Heart left ventricle (tissue), 16 donors: ENCODE data around the gene FASN. TPM values are rescaled to one million over a fixed set of nuclear protein-coding genes. Genes with fewer than 3 reads are reported as not detected.

Experiments used
- ATAC-seq, 4 donors: fragments of 200-7000 bp; cut with Tn5 transposase; one replicate each; pipeline ENCODE4 v1.9.1; 2020 to 2022; ENCODE audit warnings: moderate library complexity in 4 of 4, mild to moderate bottlenecking in 3 of 4, moderate number of reproducible peaks in 1 of 4
- DNase-seq, 5 donors: peaks; one replicate each; pipeline ENCODE4 v3.0.0-alpha.2; 2020
- H3K27ac ChIP-seq, 12 donors: fragments of 200-600 bp; sonication (generic) in 4 of 12; one replicate each; pipeline versions ENCODE4 v1.5.0 to v1.8.0; 2016 to 2022; ENCODE audit warnings: mild to moderate bottlenecking in 2 of 12
- H3K27me3 ChIP-seq, 9 donors: fragments of 200-600 bp; sonication (generic) in 2 of 9; one replicate each; pipeline versions ENCODE4 v1.5.1 to v1.8.0; 2016 to 2022; ENCODE audit warnings: mild to moderate bottlenecking in 3 of 9
- H3K36me3 ChIP-seq, 9 donors: fragments of 200-600 bp; sonication (generic) in 2 of 9; one replicate each; pipeline versions ENCODE4 v1.5.0 to v1.8.0; 2018 to 2022; ENCODE audit warnings: mild to moderate bottlenecking in 2 of 9
- H3K4me1 ChIP-seq, 12 donors: fragments of 200-600 bp; sonication (generic) in 4 of 12; one replicate each; pipeline versions ENCODE4 v1.5.0 to v1.8.0; 2016 to 2022; ENCODE audit warnings: mild to moderate bottlenecking in 3 of 12
- H3K4me3 ChIP-seq, 12 donors: fragments of 200-600 bp; sonication (generic) in 4 of 12; one replicate each; pipeline versions ENCODE4 v1.5.0 to v1.8.0; 2017 to 2022; ENCODE audit warnings: mild to moderate bottlenecking in 9 of 12, moderate library complexity in 4 of 12
- H3K9me3 ChIP-seq, 12 donors: fragments of 200-600 bp; sonication (generic) in 4 of 12; one replicate each; pipeline versions ENCODE4 v1.5.0 to v1.8.0; 2016 to 2022; ENCODE audit warnings: mild to moderate bottlenecking in 1 of 12
- CTCF ChIP-seq, 12 donors: fragments of 200-600 bp; sonication (generic) in 4 of 12; IDR thresholded peaks; one replicate each; pipeline versions ENCODE4 v1.5.0 to v1.8.0; 2018 to 2022; ENCODE audit warnings: antibody characterized with exemption in 12 of 12, mild to moderate bottlenecking in 5 of 12
- POLR2A ChIP-seq, 2 donors: fragments of 450-650 bp; IDR thresholded peaks; one replicate each; pipeline ENCODE4 v1.6.1; 2017; ENCODE audit warnings: antibody characterized with exemption in 2 of 2, mild to moderate bottlenecking in 2 of 2, moderate library complexity in 2 of 2
- WGBS, 4 donors: extraction: QIAGEN DNeasy Blood & Tissue Kit in 2 of 4; methylation state at CpG; one replicate each; pipeline versions ENCODE4 v1.1.5 to v1.1.7; 2013 to 2018; 5-methylcytosine and 5-hydroxymethylcytosine counted together
- intact Hi-C, 10 donors: fragments of 100-400 bp; cut with DNase I; formaldehyde crosslinking; loops; one replicate each; pipeline versions ENCODE4 v1.11.1 to v1.14.2; 2022
- polyA plus RNA-seq, 2 donors: library from polyadenylated mRNA; stranded (reverse); fragments of 200-250 nt; gene quantifications; one replicate each; pipeline ENCODE4 v1.2.3, GENCODE V29; 2013
- total RNA-seq, 9 donors: library from RNA; depleted of rRNA in 2 of 9; stranded (reverse); fragments of >200 nt in 2 of 9; fragmentation: NEBNext Ultra II Directional in 3 of 9; extraction: Animal tissue kit (Norgen Biotek cat#: 25700) in 3 of 9; gene quantifications; one replicate each; pipeline versions ENCODE4 v1.1.0 to v1.2.4, GENCODE V29; 2016 to 2023
- donor health status: ischemic (EF 13 %, LVEDD 7.1; RV severe dilation, severe dysfunction).
- donor health status: healthy with polysubstance abuse.
- donor health status: DM: no; HTN: yes; CAD: no.
- donor health status: DM: no; HTN: no; CAD: no.
- donor health status: ischemic (EF 25% LVEDD 6.9; RV normal size, moderate dysfunction).
- donor health status: ischemic (EF 25% LVEDD 5.7; RV mildly dilated, moderate dysfunction).
- donor health status: healthy.
- donor health status: DM: yes; HTN: yes; CAD: no.
- donor health status: ischemic (EF 35%, LVEDD 5.7; RV mildly dilated, moderate dysfunction).
- donor health status: nonischemic (EF 11% LVEDD 7.7; RV severe dilation, severe dysfunction).
- donor health status: DM: yes; HTN: yes; CAD: no.
- donor health status: PGD.
- donor health status: ischemic (EF 29% LVEDD 5.4; RV normal size, mild dysfunction).
- donor health status: nonischemic (EF 23%, LVEDD 6.1; RV moderate dilation, normal function).

The FASN gene
- total and polyA plus RNA-seq, 11 donors = 6.9 to 103 (median 18.9) TPM

GRCh38 chr17:82063424-82064415, 34.3 kb downstream of the FASN start:
- Histone ChIP-seq H3K4me1 (peaks cover 0 to 27% (median 19%) of the 10 kb centered on the region in 12 donors), H3K9me3 (no peaks in the 10 kb centered on the region), H3K27me3 (no peaks in the 10 kb centered on the region), H3K4me3 (peak overlapping the region in 4 of 12 donors; percentile 93 to 95 (median 94)), H3K36me3 (peaks cover 0 to 52% (median 36%) of the 10 kb centered on the region in 9 donors), H3K27ac (no peak overlapping the region)
- DNase-seq = peak in 3 of 5 donors; percentile 18 to 54 (median 18)
- intact Hi-C loops = loop anchor here in 1 of 10 donors (2.0 kb wide), 1 partner anchor 35 kb away; the partner anchor contains the start of gene FASN
- no peak for ATAC-seq
- WGBS, 4 donors = 81 to 85% (median 82%) methylated on average over 15 to 20 of the region's 20 CpGs
- TF ChIP-seq CTCF (IDR thresholded peaks at IDR 0.05) (no peak), POLR2A (IDR thresholded peaks at IDR 0.05) (no peak)

- no peak overlapping the region for H3K27ac ChIP-seq
- DNase-seq (peak in 1 of 5 donors; percentile 44), ATAC-seq (no peak)
- peaks cover 0 to 27% (median 19%) of the 10 kb centered on the region in 12 donors for H3K4me1 ChIP-seq
- no peak for TF ChIP-seq CTCF (IDR thresholded peaks at IDR 0.05)
- no peak for TF ChIP-seq POLR2A (IDR thresholded peaks at IDR 0.05)
- peaks cover 0 to 59% (median 44%) of the 10 kb centered on the region in 9 donors for H3K36me3 ChIP-seq
- intact Hi-C loops = no loop called here
- WGBS, 4 donors = 91 to 94% (median 93%) methylated on average over 5 to 9 of the region's 9 CpGs
- no peaks in the 10 kb centered on the region for H3K27me3 ChIP-seq
- H3K9me3 ChIP-seq = no peaks in the 10 kb centered on the region
- no peak overlapping the region for H3K4me3 ChIP-seq
These were observed 35.1 kb downstream of the FASN start for GRCh38 chr17:82062984-82063368.

- Histone ChIP-seq H3K36me3 (peaks cover 0 to 65% (median 50%) of the 10 kb centered on the region in 9 donors), H3K27ac (no peak overlapping the region), H3K27me3 (no peaks in the 10 kb centered on the region), H3K9me3 (no peaks in the 10 kb centered on the region), H3K4me3 (no peak overlapping the region), H3K4me1 (peaks cover 0 to 27% (median 19%) of the 10 kb centered on the region in 12 donors)
- TF ChIP-seq POLR2A (IDR thresholded peaks at IDR 0.05) (no peak), CTCF (IDR thresholded peaks at IDR 0.05) (no peak)
- intact Hi-C loops = no loop called here
- WGBS, 4 donors = 79 to 85% (median 81%) methylated on average over 10 to 24 of the region's 24 CpGs
- ATAC-seq = no peak
- DNase-seq = peak in 2 of 5 donors; percentile 17 to 35
These were observed 35.7 kb downstream of the FASN start for GRCh38 chr17:82062076-82062983.
